T-cell (primary cell): ENCODE data around the gene BFSP2. TPM values are rescaled to one million over a fixed set of nuclear protein-coding genes. Genes with fewer than 3 reads are reported as not detected.
"Not testable (repeated sequence)": the region's sequence is repeated elsewhere in the genome, so short reads cannot be mapped to it uniquely, and the experiment has no call there.

Source experiments
- ATAC-seq, 4 experiments: fragments of 200-7000 bp in 3 of 4; fragments of 150-1000 bp in 1 of 4; cut with Tn5 transposase; replicated peaks in 1 of 4; 1 replicate in 3 of 4; 2 replicates in 1 of 4; pipeline ENCODE4 v1.10.0; 2021; ENCODE audit warnings: moderate library complexity in 3 of 4, mild to moderate bottlenecking in 2 of 4, moderate number of reproducible peaks in 1 of 4
- CTCF ChIA-PET, 2 donors: fragments of 300-600 bp; sonication (Branson Sonifier 250); formaldehyde crosslinking; loops; one replicate each; lab custom pipeline; 2022; ENCODE audit warnings: antibody characterized with exemption in 2 of 2; lab: Charles Lee
- POLR2A ChIA-PET, 2 donors: fragments of 300-600 bp; sonication (Branson Sonifier 250); formaldehyde crosslinking; loops; one replicate each; lab custom pipeline; 2022; ENCODE audit warnings: antibody characterized with exemption in 2 of 2; lab: Charles Lee
- DNase-seq, 35 experiments: peaks; one replicate each; pipeline versions ENCODE4 v3.0.0 to v3.0.0-alpha.2; 2013 to 2023
- H3K27ac ChIP-seq: one replicate; pipeline ENCODE4 v1.5.1; 2013; ENCODE audit warnings: low read length
- H3K27me3 ChIP-seq, 2 experiments: replicated peaks in 1 of 2; 1 replicate in 1 of 2; 2 replicates in 1 of 2; pipeline versions ENCODE4 v1.6.1 to v1.7.0; 2013; ENCODE audit warnings: low read length in 1 of 2, mixed read lengths in 1 of 2; ENCODE audit not compliant: control insufficient read depth in 2 of 2, insufficient read depth in 2 of 2; ENCODE audit errors: extremely low read depth in 1 of 2
- H3K36me3 ChIP-seq, 2 donors: 1 replicate in 1 of 2; 2 replicates in 1 of 2; pipeline versions ENCODE4 v1.6.1 to v1.7.0; 2013; ENCODE audit warnings: low read length in 1 of 2; ENCODE audit not compliant: control insufficient read depth in 2 of 2, insufficient read depth in 1 of 2; ENCODE audit errors: extremely low read depth in 1 of 2
- H3K4me1 ChIP-seq, 2 experiments: 1 replicate in 1 of 2; 2 replicates in 1 of 2; pipeline versions ENCODE4 v1.6.1 to v1.7.0; 2013; ENCODE audit warnings: low read length in 2 of 2, mixed read lengths in 1 of 2; ENCODE audit not compliant: insufficient read depth in 2 of 2, control insufficient read depth in 1 of 2; ENCODE audit errors: extremely low read depth in 1 of 2
- H3K4me3 ChIP-seq, 2 donors: 1 replicate in 1 of 2; 2 replicates in 1 of 2; pipeline versions ENCODE4 v1.5.1 to v1.7.0; 2013; ENCODE audit warnings: mild to moderate bottlenecking in 2 of 2, low read length in 1 of 2, moderate library complexity in 1 of 2; ENCODE audit not compliant: control insufficient read depth in 1 of 2; ENCODE audit errors: extremely low read depth in 1 of 2
- H3K9me3 ChIP-seq: 2 replicates; pipeline ENCODE4 v1.7.0; 2013
- H3K27ac Mint-ChIP-seq, 2 donors: one replicate each; pipeline ENCODE4 v1.8.0; 2020 to 2021; ENCODE audit warnings: mild to moderate bottlenecking in 2 of 2, mixed read lengths in 2 of 2
- H3K27me3 Mint-ChIP-seq, 2 donors: one replicate each; pipeline ENCODE4 v1.8.0; 2021 to 2022; ENCODE audit warnings: mixed read lengths in 2 of 2
- H3K36me3 Mint-ChIP-seq: one replicate; pipeline ENCODE4 v1.8.0; 2021; ENCODE audit warnings: mixed read lengths
- H3K4me1 Mint-ChIP-seq, 3 donors: one replicate each; pipeline ENCODE4 v1.8.0; 2020 to 2022; ENCODE audit warnings: mixed read lengths in 3 of 3, mild to moderate bottlenecking in 1 of 3
- H3K4me3 Mint-ChIP-seq, 3 donors: one replicate each; pipeline ENCODE4 v1.8.0; 2020 to 2022; ENCODE audit warnings: mild to moderate bottlenecking in 3 of 3, mixed read lengths in 3 of 3, moderate library complexity in 3 of 3
- H3K9me3 Mint-ChIP-seq, 3 donors: one replicate each; pipeline ENCODE4 v1.8.0; 2020 to 2022; ENCODE audit warnings: mixed read lengths in 3 of 3
- WGBS: methylation state at CpG from one replicate; pipeline ENCODE4 v1.1.5; 2013; ENCODE audit warnings: missing lambda C conversion rate; ENCODE audit not compliant: insufficient coverage; 5-methylcytosine and 5-hydroxymethylcytosine counted together
- total RNA-seq, 35 experiments: library from RNA in 6 of 35; stranded (reverse) in 6 of 35; fragments of 120-200 nt in 1 of 35; gene quantifications; one replicate each; pipeline versions ENCODE4 v1.2.1 to v1.2.4 and lab custom pipeline; 2013 to 2026

Gene BFSP2
- total RNA-seq, 5 donors from 2014 or later (not counting 1 experiment from before 2014, with no cell fraction given): 0.98 TPM; not detected in 4

DNA sequence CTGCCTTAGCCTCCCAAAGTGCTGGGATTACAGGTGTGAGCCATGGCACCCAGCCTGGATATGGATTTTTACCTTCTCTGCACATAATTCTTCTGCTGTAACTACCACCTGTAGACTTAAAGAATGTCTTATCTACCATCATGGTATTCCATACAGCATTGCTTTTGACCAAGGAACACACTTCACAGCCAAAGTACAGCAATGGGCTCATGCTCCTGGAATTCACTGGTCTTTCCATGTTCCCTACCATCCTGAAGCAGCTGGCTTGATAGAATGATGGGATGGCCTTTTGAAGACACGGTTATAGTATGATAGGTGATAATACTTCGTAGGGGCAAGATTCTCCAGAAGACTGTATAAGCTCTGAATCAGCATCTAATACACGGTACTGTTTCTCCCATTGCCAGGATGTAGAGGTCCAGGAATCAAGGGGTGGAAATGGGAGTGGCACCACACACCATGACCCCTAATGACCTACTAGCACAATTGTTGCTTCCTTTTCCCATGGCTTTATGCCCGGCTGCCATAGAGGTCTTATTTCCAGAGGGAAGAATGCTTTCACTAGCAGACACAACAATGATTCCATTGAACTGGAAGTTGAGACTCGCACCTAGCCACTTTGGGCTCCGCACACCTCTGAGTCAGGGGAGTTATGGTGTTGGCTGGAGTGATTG, 112.7 kb downstream of the BFSP2 start:
- Histone ChIP-seq H3K9me3 (no peaks in the 10 kb centered on the region), H3K4me1 (no peaks in the 10 kb centered on the region), H3K27ac (no peak overlapping the region), H3K4me3 (no peak overlapping the region), H3K36me3 (no peaks in the 10 kb centered on the region), H3K27me3 (no peaks in the 10 kb centered on the region)
- H3K4me1 Mint-ChIP-seq: no peaks in the 10 kb centered on the region
- no peaks in the 10 kb centered on the region for H3K27me3 Mint-ChIP-seq
- H3K4me3 Mint-ChIP-seq: no peak overlapping the region
- H3K9me3 Mint-ChIP-seq: no peaks in the 10 kb centered on the region
- DNase-seq (no peak), ATAC-seq (no peak)
- ChIA-PET POLR2A (no interaction called here), CTCF (no interaction called here)
- no CpG with 5 or more reads among the region's 6 CpGs for WGBS
- no peaks in the 10 kb centered on the region for H3K36me3 Mint-ChIP-seq
- no peak overlapping the region for H3K27ac Mint-ChIP-seq

DNA sequence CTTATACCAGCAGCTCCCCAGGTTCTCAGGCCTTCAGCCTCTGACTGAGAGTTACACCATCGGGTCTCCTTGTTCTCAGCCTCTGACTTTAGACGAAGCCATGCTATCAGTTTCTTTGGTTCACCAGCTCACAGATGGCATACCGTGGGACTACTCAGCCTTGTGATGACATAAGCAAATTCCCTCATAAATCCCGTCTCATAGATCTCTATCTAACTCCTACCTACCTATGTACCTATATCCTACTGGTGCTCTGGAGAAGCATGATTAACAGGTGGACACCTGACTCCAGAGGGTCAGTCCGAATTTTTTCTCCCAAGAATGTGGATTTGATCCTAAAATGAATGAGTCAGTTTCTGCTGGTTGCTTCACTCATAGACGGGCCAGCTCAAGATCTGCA, 114.6 kb downstream of the BFSP2 start:
- H3K27me3 ChIP-seq: no peaks in the 10 kb centered on the region
- Mint-ChIP-seq H3K4me3 (no peak overlapping the region), H3K27ac (no peak overlapping the region), H3K4me1 (no peaks in the 10 kb centered on the region), H3K27me3 (no peaks in the 10 kb centered on the region), H3K9me3 (no peaks in the 10 kb centered on the region), H3K36me3 (no peaks in the 10 kb centered on the region)
- no peak overlapping the region for H3K4me3 ChIP-seq
- no peak for ATAC-seq
- H3K27ac ChIP-seq: no peak overlapping the region
- POLR2A ChIA-PET: interaction anchor here in 1 of 2 donors (0.6 kb wide), 1 partner anchor 59 kb away, joined by 4 read pairs; no protein-coding TSS in a partner anchor
- CTCF ChIA-PET: no interaction called here
- no peaks in the 10 kb centered on the region for H3K9me3 ChIP-seq
- H3K36me3 ChIP-seq: no peaks in the 10 kb centered on the region
- WGBS: 83% methylated on average over 4 of the region's 6 CpGs
- no peak for DNase-seq
- H3K4me1 ChIP-seq: no peaks in the 10 kb centered on the region

DNA sequence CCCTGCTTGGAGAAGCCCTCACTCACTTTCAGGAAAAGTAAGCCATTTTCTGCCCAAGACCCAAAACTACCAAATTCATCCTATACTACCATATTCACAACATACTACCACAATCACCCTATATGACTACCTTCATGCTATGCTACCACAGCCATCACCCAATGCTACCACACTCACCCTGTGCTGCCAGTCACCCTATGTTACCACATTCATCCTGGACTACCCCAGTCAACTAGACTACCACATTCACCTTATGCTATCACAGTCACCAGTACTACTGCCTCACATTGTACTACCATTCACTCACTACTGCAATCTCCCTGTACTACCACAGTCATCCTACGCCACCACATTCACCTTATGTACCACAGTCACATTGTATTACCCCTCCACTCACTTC, 115.3 kb downstream of the BFSP2 start:
- no peak for ATAC-seq
- Mint-ChIP-seq H3K27me3 (no peaks in the 10 kb centered on the region), H3K4me1 (no peaks in the 10 kb centered on the region), H3K9me3 (no peaks in the 10 kb centered on the region), H3K27ac (no peak overlapping the region), H3K36me3 (no peaks in the 10 kb centered on the region), H3K4me3 (no peak overlapping the region)
- no peak overlapping the region for H3K4me3 ChIP-seq
- ChIA-PET CTCF (no interaction called here), POLR2A (no interaction called here)
- no peaks in the 10 kb centered on the region for H3K36me3 ChIP-seq
- no peak overlapping the region for H3K27ac ChIP-seq
- H3K27me3 ChIP-seq: no peaks in the 10 kb centered on the region
- no peaks in the 10 kb centered on the region for H3K4me1 ChIP-seq
- H3K9me3 ChIP-seq: no peaks in the 10 kb centered on the region
- no peak for DNase-seq
- 92% methylated on average over 1 of the region's 1 CpG for WGBS

DNA sequence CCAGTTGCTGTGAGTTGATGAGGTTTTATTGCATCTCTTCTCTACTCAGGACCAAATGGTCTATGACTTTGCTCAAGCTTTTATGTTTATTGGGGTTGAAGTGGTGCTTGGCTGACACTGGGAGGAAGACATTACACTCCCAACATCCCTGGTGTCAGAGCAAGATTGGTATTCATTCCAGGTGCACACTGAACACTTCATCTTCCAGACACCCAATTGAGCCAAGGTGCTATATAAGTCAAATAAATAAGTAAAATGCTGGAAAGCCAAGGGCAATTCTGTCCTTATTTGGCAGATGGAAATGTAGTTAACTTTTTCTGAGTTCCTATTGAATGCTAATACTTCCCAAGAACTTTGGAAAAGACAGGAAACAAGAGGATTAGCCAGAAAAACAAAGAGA, 120.4 kb downstream of the BFSP2 start:
- no peaks in the 10 kb centered on the region for H3K36me3 Mint-ChIP-seq
- Histone ChIP-seq H3K27me3 (peaks cover 0 to 2% of the 10 kb centered on the region in 2 experiments), H3K9me3 (no peaks in the 10 kb centered on the region), H3K27ac (no peak overlapping the region), H3K36me3 (no peaks in the 10 kb centered on the region), H3K4me3 (no peak overlapping the region), H3K4me1 (no peaks in the 10 kb centered on the region)
- no peak for ATAC-seq
- ChIA-PET CTCF (interaction anchor here in 1 of 2 donors (0.9 kb wide), 1 partner anchor 58 kb away, joined by 7 read pairs; no protein-coding TSS in a partner anchor), POLR2A (no interaction called here)
- no peak for DNase-seq
- H3K27ac Mint-ChIP-seq: no peak overlapping the region
- no peaks in the 10 kb centered on the region for H3K9me3 Mint-ChIP-seq
- no peaks in the 10 kb centered on the region for H3K27me3 Mint-ChIP-seq
- H3K4me1 Mint-ChIP-seq: no peaks in the 10 kb centered on the region
- no peak overlapping the region for H3K4me3 Mint-ChIP-seq

DNA sequence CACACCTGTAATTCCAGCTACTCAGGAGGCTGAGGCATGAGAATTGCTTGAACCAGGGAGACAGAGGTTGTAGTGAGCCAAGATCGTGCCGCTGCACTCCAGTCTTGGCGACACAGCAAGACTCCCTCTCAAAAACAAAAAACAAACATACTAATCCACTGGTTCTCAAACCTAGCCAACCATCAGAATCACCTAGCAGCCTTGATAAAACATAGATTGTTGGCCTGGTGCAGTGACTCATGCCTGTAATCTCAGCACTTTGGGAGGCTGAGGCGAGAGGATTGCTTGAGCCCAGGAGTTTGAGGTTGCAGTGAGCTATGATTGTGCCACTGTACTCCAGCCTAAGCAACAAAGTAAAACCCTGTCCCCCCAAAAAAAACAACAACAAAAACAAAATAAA, 121.1 kb downstream of the BFSP2 start:
- H3K4me3 Mint-ChIP-seq, ATAC-seq, H3K9me3 ChIP-seq, H3K27me3 Mint-ChIP-seq, H3K4me1 Mint-ChIP-seq, H3K36me3 Mint-ChIP-seq, POLR2A ChIA-PET, H3K36me3 ChIP-seq, H3K9me3 Mint-ChIP-seq, H3K4me1 ChIP-seq, H3K27ac ChIP-seq, H3K4me3 ChIP-seq, DNase-seq, H3K27me3 ChIP-seq, H3K27ac Mint-ChIP-seq: not testable (repeated sequence)
- 100% methylated on average over 1 of the region's 4 CpGs for WGBS
- CTCF ChIA-PET: interaction anchor here in 1 of 2 donors (0.6 kb wide), 1 partner anchor 255 kb away, joined by 3 read pairs; no protein-coding TSS in a partner anchor

DNA sequence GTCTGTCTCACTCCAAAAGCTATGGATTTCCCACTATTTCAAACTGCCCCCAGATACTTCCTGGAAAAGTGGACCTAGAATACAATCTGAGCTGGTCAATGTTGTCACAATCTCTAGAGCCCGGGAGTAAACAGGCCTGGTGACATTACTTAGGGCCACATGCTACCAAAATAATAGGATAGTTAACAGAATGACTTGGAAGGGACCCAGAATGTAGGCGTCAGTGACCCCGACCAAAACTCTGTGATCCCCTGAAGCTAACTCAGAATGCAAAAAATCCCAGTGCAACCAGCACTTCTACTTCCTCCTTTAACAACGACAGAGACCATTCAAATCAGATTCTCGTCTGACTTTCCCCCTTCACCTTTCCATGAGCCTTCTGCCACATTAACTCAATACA, 122.1 kb downstream of the BFSP2 start:
- Mint-ChIP-seq H3K27ac (no peak overlapping the region), H3K9me3 (no peaks in the 10 kb centered on the region), H3K27me3 (no peaks in the 10 kb centered on the region), H3K4me3 (no peak overlapping the region), H3K36me3 (no peaks in the 10 kb centered on the region), H3K4me1 (no peaks in the 10 kb centered on the region)
- ChIA-PET POLR2A (no interaction called here), CTCF (interaction anchor here in 1 of 2 donors (1.0 kb wide), 1 partner anchor 38 kb away, joined by 3 read pairs; no protein-coding TSS in a partner anchor)
- no peaks in the 10 kb centered on the region for H3K4me1 ChIP-seq
- H3K36me3 ChIP-seq: no peaks in the 10 kb centered on the region
- WGBS: 100% methylated on average over 1 of the region's 5 CpGs
- H3K9me3 ChIP-seq: no peaks in the 10 kb centered on the region
- H3K27ac ChIP-seq: no peak overlapping the region
- DNase-seq: no peak
- peaks cover 0 to 2% of the 10 kb centered on the region in 2 experiments for H3K27me3 ChIP-seq
- no peak overlapping the region for H3K4me3 ChIP-seq
- ATAC-seq: no peak
